Iris pigment epithelial cell (primary cell): Measurements from ENCODE around the gene TIAM2.
A peak's percentile ranks its signal among the peaks of the same experiment; 100 is the strongest.

Source experiments
- DNase-seq: peaks from one replicate; pipeline ENCODE4 v3.0.0-alpha.2; 2011; ENCODE audit warnings: low read depth

TIAM2 gene

DNA sequence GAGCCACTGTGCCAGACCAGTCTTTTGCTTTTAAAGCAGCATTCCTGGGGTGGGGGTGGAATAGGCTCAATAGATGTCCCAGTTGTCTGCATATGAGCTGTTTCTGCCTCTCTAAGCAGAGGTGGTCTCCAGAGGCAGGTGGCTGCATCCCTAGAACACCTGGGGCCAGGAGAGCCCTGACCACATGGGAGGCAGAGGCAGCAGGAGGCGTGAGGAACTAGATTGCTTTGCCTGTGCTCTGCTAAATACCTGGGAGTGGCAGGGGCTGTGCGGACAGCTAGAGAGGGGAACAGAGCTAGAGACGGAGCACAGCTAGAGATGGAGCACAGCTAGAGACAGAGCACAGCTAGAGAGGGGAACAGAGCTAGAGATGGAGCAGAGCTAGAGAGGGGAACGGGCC lies 239.6 kb downstream of the TIAM2 start:
- DNase-seq = no peak

- DNase-seq = peak; percentile 7
Observed at GRCh38 chr6:155235087-155235486, 240.0 kb downstream of the TIAM2 start.

DNA sequence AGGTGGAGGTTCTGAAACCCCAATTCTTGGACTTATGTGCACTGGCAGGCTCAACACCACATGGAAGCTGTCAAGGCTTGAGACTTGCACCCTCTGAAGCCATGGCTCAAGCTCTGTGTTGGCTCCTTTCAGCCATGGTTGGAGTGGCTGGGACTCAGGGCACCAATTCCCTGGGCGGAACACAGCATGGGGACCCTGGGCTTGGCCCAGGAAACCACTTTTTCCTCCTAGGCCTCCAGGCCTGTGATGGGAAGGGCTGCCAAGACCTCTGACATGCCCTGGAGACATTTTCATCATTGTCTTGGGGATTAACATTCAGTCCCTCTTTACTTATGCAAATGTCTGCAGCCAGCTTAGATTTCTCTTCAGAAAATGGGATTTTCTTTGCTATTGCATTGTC lies 242.5 kb downstream of the TIAM2 start:
- DNase-seq = no peak

GRCh38 chr6:155240905-155241600 lies 245.9 kb downstream of the TIAM2 start:
- DNase-seq = no peak

DNA sequence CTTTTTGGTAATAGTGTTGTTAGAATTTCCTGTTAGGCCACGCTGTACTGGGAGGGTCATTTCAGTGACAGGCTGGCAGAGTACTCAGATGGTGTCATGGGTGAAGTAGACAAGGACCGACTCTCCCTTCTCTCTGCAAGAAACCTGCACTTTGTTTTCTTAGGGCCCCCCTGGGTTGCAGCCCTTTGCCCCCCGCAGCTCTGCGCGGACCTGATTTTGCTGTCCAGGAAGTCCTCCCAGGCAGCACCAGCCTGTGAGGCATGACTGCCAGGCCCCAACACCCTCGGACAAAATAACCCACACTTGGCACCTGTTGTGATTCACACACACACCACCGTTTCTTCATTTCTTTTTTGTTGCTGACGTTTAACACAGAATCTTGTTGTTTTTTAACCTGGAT lies 246.9 kb downstream of the TIAM2 start:
- no peak for DNase-seq

DNA sequence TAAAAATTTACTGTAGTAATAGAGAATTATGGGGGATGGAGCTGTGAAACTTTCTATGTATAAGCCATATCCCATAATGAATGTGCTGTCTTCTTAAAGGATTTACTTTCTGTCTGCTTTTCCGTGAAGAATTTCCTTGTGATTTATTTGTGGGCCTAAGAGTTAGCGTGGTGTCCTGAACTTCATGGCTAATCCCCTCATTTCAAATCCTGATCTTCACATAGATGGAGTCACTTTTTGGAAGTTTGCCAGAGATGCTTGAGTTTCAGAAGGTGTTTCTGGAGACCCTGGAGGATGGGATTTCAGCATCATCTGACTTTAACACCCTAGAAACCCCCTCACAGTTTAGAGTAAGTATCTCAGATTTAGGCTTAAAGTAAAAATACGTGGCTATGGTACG lies 249.3 kb downstream of the TIAM2 start:
- no peak for DNase-seq

GRCh38 chr6:155245193-155245592 lies 250.1 kb downstream of the TIAM2 start:
- DNase-seq = no peak

DNA sequence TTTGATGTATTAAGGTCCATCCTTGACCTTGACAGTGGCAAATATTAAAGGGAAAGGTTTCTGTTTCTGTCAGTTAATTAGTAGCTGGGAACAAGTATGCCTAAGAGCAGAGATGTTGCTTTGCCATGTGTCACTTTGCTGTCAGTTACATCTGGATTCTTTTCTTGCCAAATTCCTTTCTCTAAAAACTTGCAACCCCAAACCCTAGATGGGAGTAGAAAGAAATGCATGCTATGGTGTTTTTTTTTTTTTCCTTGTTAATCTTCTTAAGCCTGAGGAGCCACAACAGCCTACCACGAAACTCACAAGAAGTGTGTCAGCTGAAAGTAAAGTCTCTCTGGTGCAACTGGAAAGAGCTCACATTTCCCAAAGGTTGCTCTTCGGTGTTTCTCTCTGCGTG lies 250.7 kb downstream of the TIAM2 start:
- peak; percentile 46 for DNase-seq

GRCh38 chr6:155246825-155247224 lies 251.7 kb downstream of the TIAM2 start:
- DNase-seq = no peak

DNA sequence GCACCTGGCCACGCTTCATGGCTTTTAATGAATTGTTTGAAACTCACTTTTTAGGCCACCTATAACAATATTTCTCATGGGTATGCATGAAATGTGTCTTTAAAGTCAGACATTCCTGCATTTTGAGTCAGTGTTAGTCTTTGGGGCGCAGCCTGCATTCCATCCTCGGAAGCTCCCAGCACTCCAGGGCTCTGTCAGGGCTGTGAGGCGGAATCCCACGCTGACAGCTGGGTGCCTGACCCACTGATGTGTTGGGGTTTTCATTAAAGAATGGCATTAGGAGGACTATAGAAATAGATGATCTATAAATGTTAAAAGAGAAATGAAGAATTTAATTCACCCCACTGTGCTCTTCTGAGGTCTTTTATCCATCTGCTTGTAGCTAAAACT lies 252.5 kb downstream of the TIAM2 start:
- peak; percentile 78 for DNase-seq

DNA sequence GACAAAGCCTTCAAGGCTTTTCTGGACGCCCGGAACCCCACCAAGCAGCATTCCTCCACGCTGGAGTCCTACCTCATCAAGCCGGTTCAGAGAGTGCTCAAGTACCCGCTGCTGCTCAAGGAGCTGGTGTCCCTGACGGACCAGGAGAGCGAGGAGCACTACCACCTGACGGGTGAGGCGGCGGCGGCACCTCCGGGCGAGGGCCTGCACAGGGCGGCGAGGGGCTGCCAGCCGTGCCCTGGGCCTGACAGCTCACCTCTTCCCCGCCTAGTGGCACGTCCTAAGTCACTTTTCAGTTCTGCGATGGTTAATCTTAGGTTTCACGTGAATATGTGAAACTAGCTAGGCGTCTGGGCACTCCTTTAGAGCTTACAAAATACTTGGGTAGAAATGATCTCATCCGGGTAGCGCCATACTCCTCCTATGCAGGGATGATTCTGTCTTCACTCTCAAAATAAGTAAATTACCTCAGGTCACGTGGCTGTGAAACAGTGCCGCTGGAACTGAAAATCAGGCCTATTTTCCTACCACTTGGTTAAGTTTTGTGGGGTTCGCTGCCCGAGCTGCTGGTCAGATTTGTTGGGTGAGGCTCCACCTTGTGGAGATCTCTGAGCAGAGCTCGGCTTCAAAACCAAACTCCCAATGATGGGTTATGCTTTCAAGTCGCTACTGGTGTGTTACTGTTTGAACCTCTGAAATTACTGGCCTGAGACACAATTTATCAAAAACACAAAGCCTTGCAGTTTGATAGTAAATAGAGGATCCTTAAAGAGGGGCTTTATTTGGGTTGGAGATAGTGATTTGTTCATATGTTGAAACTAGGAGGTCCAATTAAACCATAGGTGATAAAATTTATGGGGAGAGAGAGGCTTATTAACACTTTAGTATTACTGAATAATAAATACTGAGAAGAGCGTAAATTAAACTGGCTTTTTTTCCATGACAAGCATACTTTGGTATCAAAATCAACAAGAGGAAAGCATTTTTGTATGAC lies 253.2 kb downstream of the TIAM2 start:
- peak; percentile 85 for DNase-seq

DNA sequence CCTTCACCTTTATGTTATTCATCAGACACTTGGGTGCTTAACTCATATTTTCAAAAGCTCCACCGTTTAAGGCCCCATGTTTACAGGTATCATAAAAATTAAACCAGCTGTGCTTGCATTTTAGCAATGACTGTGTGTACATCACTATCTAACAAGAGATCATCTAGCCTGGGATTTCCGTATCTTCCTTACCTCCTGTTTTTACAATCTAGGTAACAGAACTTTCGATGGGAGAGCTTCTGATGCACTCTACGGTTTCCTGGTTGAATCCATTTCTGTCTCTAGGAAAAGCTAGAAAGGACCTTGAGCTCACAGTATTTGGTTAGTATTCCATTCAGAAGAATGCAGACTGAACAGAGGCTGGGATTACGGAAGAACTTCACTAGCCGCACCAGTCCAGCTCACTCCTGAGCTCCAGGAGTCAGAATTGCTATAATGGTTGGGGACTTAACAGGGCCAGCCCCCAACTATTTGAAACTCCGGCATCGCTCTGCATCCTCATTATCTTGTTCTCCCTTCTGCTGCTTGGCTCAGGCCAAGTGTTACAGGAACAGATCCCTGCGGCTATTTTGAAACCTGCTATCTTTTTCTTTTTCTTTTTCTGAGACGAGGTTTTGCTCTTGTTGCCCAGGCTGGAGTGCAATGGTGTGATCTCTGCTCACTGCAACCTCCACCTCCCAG lies 255.7 kb downstream of the TIAM2 start:
- no peak for DNase-seq

- DNase-seq = no peak
Observed at GRCh38 chr6:155252581-155252980, 257.5 kb downstream of the TIAM2 start.

GRCh38 chr6:155253337-155253736 lies 258.2 kb downstream of the TIAM2 start:
- DNase-seq = no peak

- DNase-seq = no peak
Observed at GRCh38 chr6:155254139-155254538, 259.0 kb downstream of the TIAM2 start.

GRCh38 chr6:155256122-155256795 lies 261.1 kb downstream of the TIAM2 start:
- DNase-seq = no peak

GRCh38 chr6:155257796-155258195 lies 262.7 kb downstream of the TIAM2 start:
- no peak for DNase-seq

- DNase-seq = no peak
Observed at GRCh38 chr6:155259204-155259603, 264.1 kb downstream of the TIAM2 start.

- DNase-seq = no peak
Observed at GRCh38 chr6:155259897-155260296, 264.8 kb downstream of the TIAM2 start.

DNA sequence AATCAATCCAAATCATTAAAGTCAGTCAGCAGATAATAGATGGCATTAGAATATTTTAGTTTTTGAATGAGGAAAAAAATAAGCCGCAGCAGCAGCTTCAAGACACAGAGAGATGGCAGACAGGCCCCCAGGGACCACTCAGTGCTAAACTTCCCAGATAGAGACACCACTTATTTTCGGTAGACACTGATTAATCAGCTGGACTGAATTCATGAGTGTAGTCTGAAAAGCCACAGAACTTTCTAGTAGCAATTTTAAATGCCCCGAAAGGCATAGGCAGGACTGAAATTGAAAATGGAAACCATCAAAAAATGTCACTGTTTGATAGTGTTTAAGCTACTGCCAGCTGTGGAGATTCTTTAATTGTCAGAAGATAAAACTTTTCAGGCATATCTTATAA lies 265.6 kb downstream of the TIAM2 start:
- no peak for DNase-seq

DNA sequence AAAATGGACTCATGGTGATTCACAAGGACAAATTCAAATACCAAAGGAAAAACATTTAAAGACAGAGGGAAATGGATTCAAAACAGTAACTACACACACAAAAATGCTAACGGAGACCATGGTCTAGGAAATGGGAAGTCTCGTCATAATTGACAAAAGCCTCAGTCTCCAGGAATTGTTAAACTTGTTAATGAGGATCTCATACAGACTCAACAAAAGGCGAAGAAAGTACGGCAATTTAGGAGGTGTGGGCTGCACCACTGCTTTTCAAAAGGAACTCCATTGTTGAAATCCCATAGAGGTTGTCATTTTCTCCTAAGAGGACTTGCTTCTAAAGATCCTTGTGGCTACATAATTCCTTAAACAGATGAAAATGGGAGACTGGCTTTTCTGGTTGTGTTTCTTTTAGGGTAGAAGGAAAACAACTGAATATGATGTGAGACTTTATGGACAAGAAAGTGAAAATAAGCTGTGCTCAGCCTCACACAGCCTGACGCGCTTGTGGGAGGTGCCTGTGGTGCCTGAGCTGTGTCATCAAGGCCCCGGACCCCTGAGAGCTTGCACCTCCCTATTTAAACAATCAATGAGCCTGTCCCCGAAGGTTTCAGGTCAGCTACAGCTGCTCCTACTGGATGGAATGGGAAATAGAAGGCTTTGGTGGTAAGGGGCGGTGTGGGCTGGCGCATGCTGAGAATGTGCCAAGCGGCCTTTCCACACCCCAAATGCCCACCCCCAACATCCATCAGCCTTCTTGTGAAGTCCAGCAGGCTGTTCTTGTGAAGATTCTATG lies 266.2 kb downstream of the TIAM2 start:
- no peak for DNase-seq
